PFSK-1 (cell line): ENCODE measurements around the gene VEPH1.

Source experiments
- FOXP2 ChIP-seq: optimal IDR thresholded peaks from 2 replicates; pipeline ENCODE3; 2011; ENCODE audit warnings: borderline replicate concordance, control low read depth, inconsistent platforms; ENCODE audit not compliant: insufficient read depth; ENCODE audit errors: extremely low read length, extremely low read depth
- POLR2AphosphoS5 ChIP-seq: IDR thresholded peaks from 2 replicates; pipeline ENCODE4 v1.6.1; 2012; ENCODE audit warnings: low read depth, mild to moderate bottlenecking, control low read depth, low read length, moderate library complexity
- REST ChIP-seq, 2 experiments: IDR thresholded peaks; 2 replicates each; pipeline versions ENCODE4 v1.6.1 to v1.8.0; 2011 to 2012; ENCODE audit warnings: low read depth in 2 of 2, low read length in 2 of 2, control low read depth in 1 of 2, inconsistent platforms in 1 of 2, mild to moderate bottlenecking in 1 of 2, moderate library complexity in 1 of 2; ENCODE audit not compliant: insufficient read depth in 1 of 2
- SIN3A ChIP-seq: IDR thresholded peaks from 2 replicates; pipeline ENCODE4 v1.6.1; 2012; ENCODE audit warnings: mild to moderate bottlenecking, low read length, moderate library complexity, borderline replicate concordance; ENCODE audit not compliant: insufficient read depth
- TAF1 ChIP-seq: IDR thresholded peaks from 2 replicates; pipeline ENCODE4 v1.6.1; 2012; ENCODE audit warnings: low read length, control low read depth, borderline replicate concordance; ENCODE audit not compliant: insufficient read depth

Gene VEPH1

GRCh38 chr3:157335233-157336076 lies 167.8 kb downstream of the VEPH1 start:
- TF ChIP-seq TAF1 = no peak
- no peak for TF ChIP-seq SIN3A
- no peak for TF ChIP-seq REST (IDR thresholded peaks at IDR 0.05; ENCODE audit: insufficient read depth in 1 of 2, low read depth in 2 of 2, low read length in 2 of 2)
- TF ChIP-seq FOXP2 = peak; percentile 31
- no peak for TF ChIP-seq POLR2AphosphoS5

DNA sequence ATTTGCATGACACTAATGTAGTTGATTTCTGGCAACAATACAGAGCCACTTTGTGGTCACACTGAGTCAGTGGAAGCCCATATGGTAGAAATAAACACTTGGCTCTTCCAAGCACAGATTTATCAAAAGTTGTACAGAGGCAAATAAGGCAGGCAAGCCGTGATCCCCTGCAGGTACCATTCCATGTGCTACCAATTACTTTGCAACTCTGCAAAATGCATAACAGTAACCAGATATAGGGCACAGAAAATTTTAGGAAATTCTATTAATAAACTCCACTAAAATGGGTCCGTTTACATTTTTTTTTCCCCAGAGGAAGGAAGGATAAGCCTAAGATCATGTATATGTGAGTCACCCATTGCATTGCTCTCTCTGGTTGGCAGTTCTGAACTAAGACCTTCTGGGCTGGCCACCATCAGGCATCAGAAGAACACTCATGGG lies 169.6 kb downstream of the VEPH1 start:
- TF ChIP-seq SIN3A (no peak), POLR2AphosphoS5 (no peak), TAF1 (no peak), REST (IDR thresholded peaks at IDR 0.05; ENCODE audit: insufficient read depth in 1 of 2, low read depth in 2 of 2, low read length in 2 of 2) (no peak), FOXP2 (no peak)

GRCh38 chr3:157330206-157330605 lies 173.0 kb downstream of the VEPH1 start:
- TF ChIP-seq POLR2AphosphoS5 = no peak
- no peak for TF ChIP-seq FOXP2
- no peak for TF ChIP-seq TAF1
- no peak for TF ChIP-seq REST (IDR thresholded peaks at IDR 0.05; ENCODE audit: insufficient read depth in 1 of 2, low read depth in 2 of 2, low read length in 2 of 2)
- TF ChIP-seq SIN3A = no peak

DNA sequence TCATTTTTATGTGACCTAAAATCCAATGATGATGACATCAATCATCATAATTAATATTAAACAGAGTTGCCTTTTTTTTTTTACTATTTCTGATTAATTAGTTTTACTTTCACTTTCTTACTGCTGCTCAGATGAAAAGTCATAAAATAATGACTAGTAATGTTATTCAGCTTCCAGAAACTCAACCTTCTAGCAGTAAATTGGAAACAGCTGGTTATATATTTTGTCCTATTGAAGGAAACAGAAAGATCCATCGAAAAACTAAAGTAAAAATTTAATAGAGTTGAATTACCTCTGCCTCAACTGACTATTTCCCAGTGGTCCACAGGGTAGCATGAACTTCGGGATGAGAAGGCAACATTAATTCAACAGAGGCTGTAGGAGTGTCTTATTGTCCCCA lies 173.7 kb downstream of the VEPH1 start:
- TF ChIP-seq TAF1 (no peak), SIN3A (no peak), POLR2AphosphoS5 (no peak), FOXP2 (no peak), REST (IDR thresholded peaks at IDR 0.05; ENCODE audit: insufficient read depth in 1 of 2, low read depth in 2 of 2, low read length in 2 of 2) (no peak)
